HepG2 (cell line): ENCODE data around the gene SLC5A6. TPM values are rescaled to one million over a fixed set of nuclear protein-coding genes. Genes with fewer than 3 reads are reported as not detected.

ENCODE experiments used
- BCL3 ChIP-seq: sonication (generic); formaldehyde crosslinking; IDR thresholded peaks from 2 replicates; pipeline ENCODE4 v1.5.1; 2020; ENCODE audit warnings: mild to moderate bottlenecking, missing genetic modification reagents, moderate library complexity
- CC2D1A ChIP-seq: sonication (generic); formaldehyde crosslinking; IDR thresholded peaks from 2 replicates; pipeline ENCODE4 v1.8.1; 2023; ENCODE audit warnings: mild to moderate bottlenecking, missing genetic modification reagents
- CHD2 ChIP-seq: IDR thresholded peaks from 2 replicates; pipeline ENCODE4 v1.6.1; 2011; ENCODE audit warnings: low read depth, low read length, improper control_type of control experiment
- HCFC1 ChIP-seq: fragments of 150-350 bp; IDR thresholded peaks from 2 replicates; pipeline ENCODE4 v1.6.1; 2014; ENCODE audit warnings: low read depth, low read length
- HOXA5 ChIP-seq: sonication (generic); formaldehyde crosslinking; IDR thresholded peaks from 2 replicates; pipeline ENCODE4 v1.4.0; 2020; ENCODE audit warnings: missing genetic modification reagents
- SMAD1 ChIP-seq: sonication (generic); formaldehyde crosslinking; IDR thresholded peaks from 2 replicates; pipeline ENCODE4 v1.4.0; 2020; ENCODE audit warnings: missing genetic modification reagents, low read depth, mild to moderate bottlenecking, borderline replicate concordance
- SMARCE1 ChIP-seq: fragments of 450-650 bp; IDR thresholded peaks from 2 replicates; pipeline ENCODE4 v1.6.1; 2017; ENCODE audit warnings: borderline replicate concordance
- SMYD3 ChIP-seq: sonication (generic); formaldehyde crosslinking; IDR thresholded peaks from 2 replicates; pipeline ENCODE4 v1.8.1; 2023; ENCODE audit warnings: mild to moderate bottlenecking, missing genetic modification reagents
- ZNF547 ChIP-seq: sonication (generic); formaldehyde crosslinking; IDR thresholded peaks from 2 replicates; pipeline ENCODE4 v1.5.1; 2020; ENCODE audit warnings: mild to moderate bottlenecking, missing genetic modification reagents
- ZNF616 ChIP-seq: sonication (generic); formaldehyde crosslinking; IDR thresholded peaks from 2 replicates; pipeline ENCODE4 v1.5.0; 2020; ENCODE audit warnings: low read depth, mild to moderate bottlenecking, missing genetic modification reagents
- ZNF672 ChIP-seq: sonication (generic); formaldehyde crosslinking; IDR thresholded peaks from 2 replicates; pipeline ENCODE4 v1.8.1; 2022; ENCODE audit warnings: missing genetic modification reagents
- ZNF749 ChIP-seq: sonication (generic); formaldehyde crosslinking; IDR thresholded peaks from 2 replicates; pipeline ENCODE4 v1.8.0; 2022; ENCODE audit warnings: mild to moderate bottlenecking, missing genetic modification reagents, moderate library complexity, borderline replicate concordance
- ZNF780A ChIP-seq: sonication (generic); formaldehyde crosslinking; IDR thresholded peaks from 2 replicates; pipeline ENCODE4 v1.8.0; 2022; ENCODE audit warnings: mild to moderate bottlenecking, missing genetic modification reagents, moderate library complexity
- ZNF788 ChIP-seq: sonication (generic); formaldehyde crosslinking; IDR thresholded peaks from 2 replicates; pipeline ENCODE4 v1.5.0; 2020; ENCODE audit warnings: mild to moderate bottlenecking, missing genetic modification reagents, borderline replicate concordance
- ZNF850 ChIP-seq: sonication (generic); formaldehyde crosslinking; conservative IDR thresholded peaks from 2 replicates; pipeline ENCODE4 v1.9.0; 2021; ENCODE audit warnings: mild to moderate bottlenecking, missing genetic modification reagents
- polyA plus RNA-seq, 8 experiments: library from polyadenylated mRNA; depleted of rRNA in 3 of 8; stranded (reverse) in 7 of 8; unstranded in 1 of 8; fragments of >200 nt; fragmentation: Illumina TruSeq in 4 of 8; extraction: Trizol in 4 of 8; gene quantifications; 2 replicates each; pipeline versions ENCODE4 v1.2.1 to v1.2.3, GENCODE V29; 2011 to 2016; ENCODE audit warnings: low read depth in 4 of 8, missing spikeins in 1 of 8, mixed read lengths in 1 of 8; ENCODE audit not compliant: insufficient read depth in 1 of 8
- total RNA-seq, 5 experiments: library from RNA; depleted of rRNA; stranded (reverse); fragments of >200 nt; fragmentation: Illumina TruSeq; extraction: Trizol; gene quantifications; 2 replicates each; pipeline ENCODE4 v1.2.3, GENCODE V29; 2016; ENCODE audit warnings: low read depth in 1 of 5
- TF ChIP-seq, protein P1 (sequence below): sonication (generic); formaldehyde crosslinking; IDR thresholded peaks from 2 replicates; pipeline ENCODE4 v1.8.0; 2022; ENCODE audit warnings: mild to moderate bottlenecking, missing genetic modification reagents; ENCODE audit not compliant: insufficient replicate concordance
- TF ChIP-seq, protein P2 (sequence below): sonication (generic); formaldehyde crosslinking; conservative IDR thresholded peaks from 2 replicates; pipeline ENCODE4 v1.8.0; 2022; ENCODE audit warnings: low read depth, missing genetic modification reagents
- TF ChIP-seq, protein P3 (sequence below): sonication (generic); formaldehyde crosslinking; IDR thresholded peaks from 2 replicates; pipeline ENCODE4 v1.4.0; 2020; ENCODE audit warnings: low read depth, missing genetic modification reagents

SLC5A6 gene
- total and polyA plus RNA-seq, 2 of the 13 experiments (the other 11 are each of a cell fraction or from before 2014, with no cell fraction given), result 135 to 417 TPM

DNA sequence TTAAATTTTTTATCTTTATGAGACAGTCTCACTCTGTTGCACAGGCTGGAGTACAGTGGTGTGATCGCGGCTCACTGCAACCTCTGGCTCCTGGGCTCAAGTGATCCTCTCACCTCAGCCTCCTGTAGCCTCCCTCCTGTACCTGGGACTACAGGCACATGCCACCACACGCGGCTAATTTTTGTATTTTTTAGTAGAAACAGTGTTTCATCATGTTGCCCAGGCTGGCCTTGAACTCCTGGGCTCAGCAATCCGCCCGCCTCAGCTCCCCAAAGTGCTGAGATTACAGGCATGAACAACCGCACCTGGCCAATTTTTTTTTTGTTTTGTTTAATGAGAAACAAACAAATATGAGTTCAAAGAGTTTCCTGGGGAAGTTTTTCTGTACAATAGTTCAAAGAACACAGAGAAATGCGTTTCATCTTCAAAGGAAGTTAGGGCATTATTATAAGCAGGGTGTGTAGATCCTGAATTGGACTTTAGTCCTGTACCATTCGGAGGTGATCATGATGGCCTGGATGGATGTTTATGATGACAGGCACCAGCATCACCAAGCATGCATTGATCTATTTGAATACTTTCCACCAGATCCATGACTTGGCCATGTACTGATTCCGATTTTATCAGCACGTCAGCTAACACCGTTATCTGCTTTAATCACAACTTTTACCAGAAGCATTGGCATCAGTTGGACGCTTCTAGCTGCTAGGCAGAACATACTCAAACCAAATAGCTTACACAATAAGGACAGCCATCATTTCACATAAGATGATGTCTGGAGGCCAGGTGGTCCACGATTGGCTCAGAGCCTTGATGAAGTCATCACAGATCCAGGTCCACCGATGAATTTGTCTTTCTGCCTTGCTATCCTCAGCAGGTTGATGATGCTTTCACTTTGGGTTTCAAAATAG lies 34.4 kb downstream of the SLC5A6 start (continued):
- TF ChIP-seq CHD2 (no peak), CC2D1A (CRISPR knock-in tag) (peak; percentile 10; the same call in 1 of the 2 replicates), HCFC1 (0 out of 2 replicates have a peak, but pooled peaks have one; percentile 19), SMYD3 (0 out of 2 replicates have a peak, but pooled peaks have one; percentile 92), ZNF616 (CRISPR knock-in tag) (no peak), ZNF788 (peak; percentile 82; the same call in 1 of the 2 replicates), ZNF749 (CRISPR knock-in tag) (0 out of 2 replicates have a peak, but pooled peaks have one; percentile 81), SMAD1 (CRISPR knock-in tag) (no peak), BCL3 (CRISPR knock-in tag) (no peak), ZNF850 (no peak), ZNF547 (CRISPR knock-in tag) (peak; percentile 50), HOXA5 (CRISPR knock-in tag) (peak; percentile 94), ZNF780A (CRISPR knock-in tag) (0 out of 2 replicates have a peak, but pooled peaks have one; percentile 31), SMARCE1 (no peak), ZNF672 (CRISPR knock-in tag) (0 out of 2 replicates have a peak, but pooled peaks have one; percentile 77)
- TF ChIP-seq, protein P1, sequence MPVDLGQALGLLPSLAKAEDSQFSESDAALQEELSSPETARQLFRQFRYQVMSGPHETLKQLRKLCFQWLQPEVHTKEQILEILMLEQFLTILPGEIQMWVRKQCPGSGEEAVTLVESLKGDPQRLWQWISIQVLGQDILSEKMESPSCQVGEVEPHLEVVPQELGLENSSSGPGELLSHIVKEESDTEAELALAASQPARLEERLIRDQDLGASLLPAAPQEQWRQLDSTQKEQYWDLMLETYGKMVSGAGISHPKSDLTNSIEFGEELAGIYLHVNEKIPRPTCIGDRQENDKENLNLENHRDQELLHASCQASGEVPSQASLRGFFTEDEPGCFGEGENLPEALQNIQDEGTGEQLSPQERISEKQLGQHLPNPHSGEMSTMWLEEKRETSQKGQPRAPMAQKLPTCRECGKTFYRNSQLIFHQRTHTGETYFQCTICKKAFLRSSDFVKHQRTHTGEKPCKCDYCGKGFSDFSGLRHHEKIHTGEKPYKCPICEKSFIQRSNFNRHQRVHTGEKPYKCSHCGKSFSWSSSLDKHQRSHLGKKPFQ (CRISPR knock-in tag), result peak; percentile 94
- TF ChIP-seq, protein P2, sequence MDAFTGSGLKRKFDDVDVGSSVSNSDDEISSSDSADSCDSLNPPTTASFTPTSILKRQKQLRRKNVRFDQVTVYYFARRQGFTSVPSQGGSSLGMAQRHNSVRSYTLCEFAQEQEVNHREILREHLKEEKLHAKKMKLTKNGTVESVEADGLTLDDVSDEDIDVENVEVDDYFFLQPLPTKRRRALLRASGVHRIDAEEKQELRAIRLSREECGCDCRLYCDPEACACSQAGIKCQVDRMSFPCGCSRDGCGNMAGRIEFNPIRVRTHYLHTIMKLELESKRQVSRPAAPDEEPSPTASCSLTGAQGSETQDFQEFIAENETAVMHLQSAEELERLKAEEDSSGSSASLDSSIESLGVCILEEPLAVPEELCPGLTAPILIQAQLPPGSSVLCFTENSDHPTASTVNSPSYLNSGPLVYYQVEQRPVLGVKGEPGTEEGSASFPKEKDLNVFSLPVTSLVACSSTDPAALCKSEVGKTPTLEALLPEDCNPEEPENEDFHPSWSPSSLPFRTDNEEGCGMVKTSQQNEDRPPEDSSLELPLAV (CRISPR knock-in tag), result no peak
- TF ChIP-seq, protein P3, sequence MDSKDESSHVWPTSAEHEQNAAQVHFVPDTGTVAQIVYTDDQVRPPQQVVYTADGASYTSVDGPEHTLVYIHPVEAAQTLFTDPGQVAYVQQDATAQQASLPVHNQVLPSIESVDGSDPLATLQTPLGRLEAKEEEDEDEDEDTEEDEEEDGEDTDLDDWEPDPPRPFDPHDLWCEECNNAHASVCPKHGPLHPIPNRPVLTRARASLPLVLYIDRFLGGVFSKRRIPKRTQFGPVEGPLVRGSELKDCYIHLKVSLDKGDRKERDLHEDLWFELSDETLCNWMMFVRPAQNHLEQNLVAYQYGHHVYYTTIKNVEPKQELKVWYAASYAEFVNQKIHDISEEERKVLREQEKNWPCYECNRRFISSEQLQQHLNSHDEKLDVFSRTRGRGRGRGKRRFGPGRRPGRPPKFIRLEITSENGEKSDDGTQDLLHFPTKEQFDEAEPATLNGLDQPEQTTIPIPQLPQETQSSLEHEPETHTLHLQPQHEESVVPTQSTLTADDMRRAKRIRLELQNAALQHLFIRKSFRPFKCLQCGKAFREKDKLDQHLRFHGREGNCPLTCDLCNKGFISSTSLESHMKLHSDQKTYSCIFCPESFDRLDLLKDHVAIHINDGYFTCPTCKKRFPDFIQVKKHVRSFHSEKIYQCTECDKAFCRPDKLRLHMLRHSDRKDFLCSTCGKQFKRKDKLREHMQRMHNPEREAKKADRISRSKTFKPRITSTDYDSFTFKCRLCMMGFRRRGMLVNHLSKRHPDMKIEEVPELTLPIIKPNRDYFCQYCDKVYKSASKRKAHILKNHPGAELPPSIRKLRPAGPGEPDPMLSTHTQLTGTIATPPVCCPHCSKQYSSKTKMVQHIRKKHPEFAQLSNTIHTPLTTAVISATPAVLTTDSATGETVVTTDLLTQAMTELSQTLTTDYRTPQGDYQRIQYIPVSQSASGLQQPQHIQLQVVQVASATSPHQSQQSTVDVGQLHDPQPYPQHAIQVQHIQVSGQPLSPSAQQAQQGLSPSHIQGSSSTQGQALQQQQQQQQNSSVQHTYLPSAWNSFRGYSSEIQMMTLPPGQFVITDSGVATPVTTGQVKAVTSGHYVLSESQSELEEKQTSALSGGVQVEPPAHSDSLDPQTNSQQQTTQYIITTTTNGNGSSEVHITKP (CRISPR knock-in tag), result peak; percentile 44; the same call in 1 of the 2 replicates
